ENCODE measurements around the gene TUBA8.
"Not testable (repeated sequence)": the region's sequence is repeated elsewhere in the genome, so short reads cannot be mapped to it uniquely, and the experiment has no call there.

TUBA8 gene

GRCh38 chr22:18108187-18108586 lies 2.4 kb upstream of the TUBA8 start:
- DNase-seq, result no peak

- DNase-seq, result no peak
These were observed 1.0 kb upstream of the TUBA8 start for GRCh38 chr22:18109410-18110193.

- DNase-seq, result no peak
These were observed 547 bp downstream of the TUBA8 start for GRCh38 chr22:18110954-18111758.

- DNase-seq, result no peak
These were observed 1.2 kb downstream of the TUBA8 start for GRCh38 chr22:18111759-18112330.

- DNase-seq, result no peak
These were observed 1.8 kb downstream of the TUBA8 start for GRCh38 chr22:18112440-18112839.

- DNase-seq, result no peak
These were observed 3.2 kb downstream of the TUBA8 start for GRCh38 chr22:18113680-18114394.

GRCh38 chr22:18114495-18114894 lies 3.9 kb downstream of the TUBA8 start:
- DNase-seq, result no peak

- DNase-seq, result no peak
These were observed 4.5 kb downstream of the TUBA8 start for GRCh38 chr22:18114976-18115652.

GRCh38 chr22:18115906-18116371 lies 5.3 kb downstream of the TUBA8 start:
- no peak for DNase-seq

- DNase-seq, result no peak
These were observed 6.0 kb downstream of the TUBA8 start for GRCh38 chr22:18116634-18117033.

- DNase-seq, result no peak
These were observed 7.8 kb downstream of the TUBA8 start for GRCh38 chr22:18118345-18118915.

GRCh38 chr22:18119409-18120110 lies 9.0 kb downstream of the TUBA8 start:
- no peak for DNase-seq

- DNase-seq, result no peak
These were observed 10.2 kb downstream of the TUBA8 start for GRCh38 chr22:18120857-18121256.

GRCh38 chr22:18121506-18121905 lies 10.9 kb downstream of the TUBA8 start:
- no peak for DNase-seq

- DNase-seq, result no peak
These were observed 11.4 kb downstream of the TUBA8 start for GRCh38 chr22:18121954-18122554.

- not testable (repeated sequence) for DNase-seq
These were observed 12.9 kb downstream of the TUBA8 start for GRCh38 chr22:18123476-18124025.

- no peak for DNase-seq
These were observed 16.0 kb downstream of the TUBA8 start for GRCh38 chr22:18126606-18127005.

- DNase-seq, result no peak
These were observed 19.4 kb downstream of the TUBA8 start for GRCh38 chr22:18130018-18130417.

- DNase-seq, result no peak
These were observed 20.3 kb downstream of the TUBA8 start for GRCh38 chr22:18130699-18131429.

GRCh38 chr22:18133452-18133851 lies 22.8 kb downstream of the TUBA8 start:
- DNase-seq, result no peak

Data from GOT3 (cell line).